DND-41 (cell line): Measurements from ENCODE around the gene STK16.

Experiments used
- ATAC-seq: fragments of 200-7000 bp; cut with Tn5 transposase; 3 replicates; pipeline ENCODE4 v1.9.1; 2021; ENCODE audit warnings: low read depth; ENCODE audit not compliant: insufficient read depth
- DNase-seq: peaks from one replicate; pipeline ENCODE4 v3.0.0-alpha.2; 2020
- H2AFZ ChIP-seq: 2 replicates; pipeline ENCODE4 v1.6.0; 2012; ENCODE audit warnings: low read depth, low read length
- H3K27ac ChIP-seq: 2 replicates; pipeline ENCODE4 v1.5.1; 2012; ENCODE audit warnings: low read length, inconsistent platforms
- H3K27me3 ChIP-seq: fragments of 200-600 bp; sonication (generic); 2 replicates; pipeline ENCODE4 v1.6.0; 2012; ENCODE audit warnings: low read length, mild to moderate bottlenecking, inconsistent platforms; ENCODE audit not compliant: insufficient read depth, poor library complexity
- H3K36me3 ChIP-seq: 2 replicates; pipeline ENCODE4 v1.5.1; 2012; ENCODE audit warnings: low read length, inconsistent platforms; ENCODE audit not compliant: insufficient read depth
- H3K4me1 ChIP-seq: 2 replicates; pipeline ENCODE4 v1.5.1; 2012; ENCODE audit warnings: mild to moderate bottlenecking, low read length; ENCODE audit not compliant: insufficient read depth
- H3K4me2 ChIP-seq: 2 replicates; pipeline ENCODE4 v1.6.0; 2012; ENCODE audit warnings: mild to moderate bottlenecking, moderate library complexity, low read length, inconsistent platforms; ENCODE audit not compliant: insufficient read depth
- H3K4me3 ChIP-seq, 2 experiments: fragments of 200-600 bp in 1 of 2; shearing (Covaris generic) in 1 of 2; 2 replicates each; pipeline ENCODE4 v1.5.1; 2012 to 2016; ENCODE audit warnings: inconsistent platforms in 2 of 2, low read length in 2 of 2, mild to moderate bottlenecking in 2 of 2, low read depth in 1 of 2, moderate library complexity in 1 of 2
- H3K79me2 ChIP-seq: 2 replicates; pipeline ENCODE4 v1.6.0; 2012; ENCODE audit warnings: low read length, inconsistent platforms; ENCODE audit not compliant: insufficient read depth
- H3K9ac ChIP-seq: 2 replicates; pipeline ENCODE4 v1.6.0; 2012; ENCODE audit warnings: low read depth, mild to moderate bottlenecking, inconsistent platforms, low read length, moderate library complexity
- H3K9me3 ChIP-seq: 2 replicates; pipeline ENCODE4 v1.5.1; 2012; ENCODE audit warnings: low read length, moderate library complexity, mild to moderate bottlenecking, inconsistent platforms; ENCODE audit not compliant: insufficient read depth, severe bottlenecking
- H4K20me1 ChIP-seq: 2 replicates; pipeline ENCODE4 v1.6.0; 2012; ENCODE audit warnings: low read length; ENCODE audit not compliant: insufficient read depth
- EZH2 ChIP-seq: IDR thresholded peaks from 3 replicates; pipeline ENCODE4 v1.6.1; 2012; ENCODE audit warnings: borderline replicate concordance, low read depth, mild to moderate bottlenecking, moderate library complexity, low read length, inconsistent platforms; ENCODE audit not compliant: severe bottlenecking
- TF ChIP-seq, protein P1 (sequence below): IDR thresholded peaks from 2 replicates; pipeline ENCODE4 v1.5.1; 2012; ENCODE audit warnings: borderline replicate concordance, low read length, moderate library complexity, mild to moderate bottlenecking; ENCODE audit not compliant: poor library complexity, severe bottlenecking; ENCODE audit errors: extremely low read depth

Gene STK16

GRCh38 chr2:219215871-219216534 lies 29.3 kb upstream of the STK16 start:
- Histone ChIP-seq H3K4me3 (no peak overlapping the region), H3K9me3 (no peaks in the 10 kb centered on the region), H2AFZ (no peak overlapping the region), H3K27me3 (no peaks in the 10 kb centered on the region), H3K4me2 (no peak overlapping the region), H3K36me3 (peaks cover 47% of the 10 kb centered on the region), H3K4me1 (peaks cover 12% of the 10 kb centered on the region), H4K20me1 (no peaks in the 10 kb centered on the region; the same call in 1 of the 2 replicates), H3K9ac (no peak overlapping the region), H3K79me2 (no peaks in the 10 kb centered on the region), H3K27ac (no peak overlapping the region)
- ATAC-seq (no peak), DNase-seq (no peak)
- TF ChIP-seq EZH2, result no peak
- TF ChIP-seq, protein P1, sequence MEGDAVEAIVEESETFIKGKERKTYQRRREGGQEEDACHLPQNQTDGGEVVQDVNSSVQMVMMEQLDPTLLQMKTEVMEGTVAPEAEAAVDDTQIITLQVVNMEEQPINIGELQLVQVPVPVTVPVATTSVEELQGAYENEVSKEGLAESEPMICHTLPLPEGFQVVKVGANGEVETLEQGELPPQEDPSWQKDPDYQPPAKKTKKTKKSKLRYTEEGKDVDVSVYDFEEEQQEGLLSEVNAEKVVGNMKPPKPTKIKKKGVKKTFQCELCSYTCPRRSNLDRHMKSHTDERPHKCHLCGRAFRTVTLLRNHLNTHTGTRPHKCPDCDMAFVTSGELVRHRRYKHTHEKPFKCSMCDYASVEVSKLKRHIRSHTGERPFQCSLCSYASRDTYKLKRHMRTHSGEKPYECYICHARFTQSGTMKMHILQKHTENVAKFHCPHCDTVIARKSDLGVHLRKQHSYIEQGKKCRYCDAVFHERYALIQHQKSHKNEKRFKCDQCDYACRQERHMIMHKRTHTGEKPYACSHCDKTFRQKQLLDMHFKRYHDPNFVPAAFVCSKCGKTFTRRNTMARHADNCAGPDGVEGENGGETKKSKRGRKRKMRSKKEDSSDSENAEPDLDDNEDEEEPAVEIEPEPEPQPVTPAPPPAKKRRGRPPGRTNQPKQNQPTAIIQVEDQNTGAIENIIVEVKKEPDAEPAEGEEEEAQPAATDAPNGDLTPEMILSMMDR, result no peak

DNA sequence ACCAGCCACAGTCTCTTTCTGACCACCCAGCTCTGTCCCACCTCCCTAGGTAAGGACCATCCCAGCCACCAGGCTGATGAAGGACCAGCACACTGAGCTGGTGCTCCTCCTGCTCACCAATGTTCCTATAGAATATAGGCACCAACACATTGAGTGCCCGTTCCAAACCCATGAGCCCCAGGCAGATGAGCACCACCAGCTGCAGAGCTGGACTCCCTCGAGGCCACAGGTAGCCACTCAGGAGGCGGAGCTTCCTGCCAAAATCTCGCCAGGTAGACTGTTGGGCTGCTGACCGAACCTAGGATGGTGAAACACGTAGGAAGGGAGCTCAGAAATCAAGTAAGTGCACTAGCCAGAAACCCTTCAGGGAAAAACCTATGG lies 28.8 kb upstream of the STK16 start:
- Histone ChIP-seq H3K4me2 (no peak overlapping the region), H3K9me3 (no peaks in the 10 kb centered on the region), H3K36me3 (peaks cover 52% of the 10 kb centered on the region), H2AFZ (no peak overlapping the region), H3K79me2 (no peaks in the 10 kb centered on the region), H3K4me1 (peaks cover 12% of the 10 kb centered on the region), H3K9ac (no peak overlapping the region), H3K27ac (no peak overlapping the region), H3K27me3 (no peaks in the 10 kb centered on the region), H3K4me3 (no peak overlapping the region), H4K20me1 (no peaks in the 10 kb centered on the region; the same call in 1 of the 2 replicates)
- no peak for DNase-seq
- TF ChIP-seq EZH2, result no peak
- TF ChIP-seq, protein P1, result no peak
- no peak for ATAC-seq

DNA sequence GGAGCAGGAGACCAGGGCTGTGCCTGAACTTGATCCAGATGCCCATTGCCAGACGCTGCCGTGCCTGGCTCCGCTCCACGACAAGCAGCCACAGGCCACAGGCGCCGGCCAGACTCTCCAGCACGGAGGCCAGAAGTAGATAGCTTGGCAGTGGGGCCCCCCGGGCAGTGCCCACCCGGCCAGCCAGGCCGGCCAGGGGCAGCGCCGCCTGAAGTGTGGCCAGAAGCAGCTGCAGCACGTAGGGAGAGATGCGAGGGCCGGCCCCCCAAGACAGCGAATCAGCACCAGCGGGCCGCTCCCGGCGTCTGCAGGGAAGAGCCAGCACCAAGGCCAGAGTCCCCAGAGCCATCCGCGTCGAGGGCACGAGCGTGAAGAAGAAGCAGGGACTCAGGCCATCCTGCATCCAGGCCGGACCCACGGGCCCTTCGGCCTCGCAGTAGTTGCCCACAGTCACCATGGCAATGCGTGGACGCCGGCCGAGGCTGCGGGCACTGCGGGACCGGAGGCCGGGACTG lies 27.0 kb upstream of the STK16 start:
- Histone ChIP-seq H2AFZ (no peak overlapping the region), H3K4me1 (peaks cover 12% of the 10 kb centered on the region), H3K9ac (no peak overlapping the region), H3K4me3 (no peak overlapping the region), H3K27ac (no peak overlapping the region), H3K9me3 (no peaks in the 10 kb centered on the region), H3K4me2 (no peak overlapping the region), H4K20me1 (no peaks in the 10 kb centered on the region; the same call in 1 of the 2 replicates), H3K27me3 (no peaks in the 10 kb centered on the region), H3K36me3 (peaks cover 61% of the 10 kb centered on the region), H3K79me2 (no peaks in the 10 kb centered on the region)
- no peak for DNase-seq
- no peak for TF ChIP-seq EZH2
- TF ChIP-seq, protein P1, result no peak
- peak; percentile 27; the same call in 1 of the 3 replicates for ATAC-seq
